GM19468 (cell line): ENCODE data around the gene LSM2.

Source experiments
- ATAC-seq: cut with Tn5 transposase; IDR thresholded peaks from one replicate; pipeline ENCODE4 v1.9.1; 2021; ENCODE audit warnings: mild to moderate bottlenecking, moderate library complexity, moderate number of reproducible peaks; ENCODE audit not compliant: unreplicated experiment; ENCODE audit errors: extremely low read depth

The LSM2 gene

DNA sequence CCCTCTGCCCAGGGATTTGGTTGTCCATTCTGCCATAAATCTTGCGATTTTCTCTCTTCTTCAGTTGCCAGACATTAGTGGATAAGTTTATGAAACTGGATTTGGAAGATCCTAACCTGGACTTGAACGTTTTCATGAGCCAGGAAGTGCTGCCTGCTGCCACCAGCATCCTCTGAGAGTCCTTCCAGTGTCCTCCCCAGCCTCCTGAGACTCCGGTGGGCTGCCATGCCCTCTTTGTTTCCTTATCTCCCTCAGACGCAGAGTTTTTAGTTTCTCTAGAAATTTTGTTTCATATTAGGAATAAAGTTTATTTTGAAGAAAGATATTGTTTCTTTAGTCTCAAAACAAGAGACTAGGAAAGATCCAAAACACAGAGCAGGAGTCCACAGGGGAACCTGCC, 44.4 kb downstream of the LSM2 start, which contains the start of gene SAPCD1:
Gene SAPCD1, plus strand, starts transcription at position 301 of the 400 bp plus-strand sequence. CDS start 399 bp downstream, outside the sequence.
- no peak for ATAC-seq

GRCh38 chr6:31761343-31761742, 45.4 kb downstream of the LSM2 start:
- no peak for ATAC-seq

GRCh38 chr6:31760790-31761189, 46.0 kb downstream of the LSM2 start:
- ATAC-seq, result no peak

- ATAC-seq, result no peak
Measured at GRCh38 chr6:31758281-31758680, 48.5 kb downstream of the LSM2 start.

DNA sequence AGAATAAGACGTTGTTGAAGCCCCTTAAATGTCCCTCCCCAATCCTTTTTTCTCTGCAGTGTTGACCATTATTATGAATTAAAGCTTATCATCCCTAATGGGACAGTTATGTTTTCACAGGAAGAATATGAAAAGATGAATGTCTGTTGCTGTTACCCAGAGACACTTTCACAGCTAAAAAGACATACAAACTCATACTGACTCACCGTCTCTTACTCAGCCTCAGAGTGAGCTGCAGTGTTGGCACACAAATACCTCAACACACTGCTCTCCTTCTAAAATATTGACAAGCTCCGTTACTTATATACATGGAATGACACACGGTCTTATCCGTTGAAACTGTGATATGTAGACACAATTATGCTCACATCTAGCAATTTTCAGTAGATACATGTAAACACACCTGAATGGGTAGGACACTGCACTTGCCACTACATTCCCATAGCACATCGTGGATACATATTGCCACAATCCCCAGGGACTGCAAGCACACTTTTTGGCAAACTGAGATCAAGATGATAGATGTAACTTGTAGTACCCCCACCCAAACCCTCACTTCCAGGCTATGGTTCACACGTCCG, 53.9 kb downstream of the LSM2 start:
- ATAC-seq, result no peak

DNA sequence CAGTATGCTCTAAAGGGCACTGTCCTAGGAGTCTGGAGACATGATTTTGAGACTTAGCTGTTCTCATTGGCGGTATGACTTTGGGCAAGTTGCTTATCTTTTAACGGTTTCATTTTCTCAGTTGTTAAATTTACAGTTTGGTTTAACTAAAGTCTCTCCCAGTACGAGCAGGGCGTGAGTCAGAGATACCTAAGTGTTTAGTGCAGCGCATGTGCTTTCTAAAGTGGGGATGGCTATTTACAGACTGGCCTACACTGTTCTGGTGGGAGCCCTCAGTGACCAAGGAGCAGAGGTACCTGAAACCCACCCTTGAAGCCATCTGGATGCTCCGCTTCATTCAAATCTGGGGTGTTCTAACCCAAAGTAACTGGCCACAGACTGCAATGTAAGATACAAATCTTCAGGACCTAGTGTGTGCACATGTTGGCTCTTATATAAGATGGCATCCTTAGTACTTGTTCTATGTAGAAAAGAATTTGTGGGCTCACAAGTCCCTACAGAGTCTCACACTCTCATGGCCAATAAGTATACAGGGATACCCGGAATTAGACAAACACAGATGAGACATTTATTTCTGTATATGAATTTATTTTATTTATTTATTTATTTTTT, 56.2 kb downstream of the LSM2 start:
- no peak for ATAC-seq

GRCh38 chr6:31749301-31750036, 57.3 kb downstream of the LSM2 start:
- no peak for ATAC-seq
